OCI-M2 (cell line): ENCODE measurements around the gene RSRC1.
"Not testable (repeated sequence)": the region's sequence is repeated elsewhere in the genome, so short reads cannot be mapped to it uniquely, and the experiment has no call there.

Experiments
- DNase-seq: peaks from one replicate; lab custom pipeline; 2025; ENCODE audit not compliant: unreplicated experiment; lab: John Stamatoyannopoulos, UW

The RSRC1 gene

DNA sequence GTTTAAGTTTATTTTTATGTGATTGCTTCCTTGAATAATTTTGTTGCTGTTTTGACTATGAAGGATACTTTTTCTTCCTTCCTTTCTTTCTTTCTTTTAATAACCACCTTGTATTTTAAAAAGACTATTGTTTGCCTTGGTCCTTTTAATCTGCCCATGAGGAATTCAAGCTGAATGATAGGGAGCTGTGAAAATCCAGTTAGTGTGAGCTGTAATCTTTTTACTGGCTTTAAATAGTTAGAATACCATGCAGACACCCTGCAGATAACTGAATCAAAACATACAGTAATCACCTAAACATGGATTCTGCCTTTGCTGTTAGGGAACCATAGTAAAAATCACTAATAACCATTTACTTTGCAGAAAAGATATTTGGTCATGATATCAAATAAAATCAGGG, 110.7 kb downstream of the RSRC1 start:
- DNase-seq, result no peak

GRCh38 chr3:158221426-158221825, 111.5 kb downstream of the RSRC1 start:
- DNase-seq, result no peak

DNA sequence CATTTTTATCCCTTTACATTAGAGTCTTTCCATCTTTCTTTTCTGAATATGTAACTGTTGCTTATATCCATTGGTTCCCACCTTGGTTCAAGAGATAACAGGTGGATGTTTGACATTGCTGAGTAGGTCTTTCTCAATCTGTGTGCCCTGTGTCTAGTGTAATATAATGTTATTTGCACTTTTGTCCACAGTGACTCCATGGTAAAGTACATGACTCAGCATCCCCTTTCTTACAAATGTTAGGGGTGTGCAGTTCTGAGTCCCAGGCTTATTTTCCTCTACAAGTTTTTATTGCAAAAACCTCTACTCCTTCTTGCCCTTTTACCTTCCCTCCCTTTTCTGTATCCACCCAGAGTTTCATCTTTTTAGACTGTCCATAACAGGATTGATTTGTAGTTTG, 116.5 kb downstream of the RSRC1 start:
- no peak for DNase-seq

DNA sequence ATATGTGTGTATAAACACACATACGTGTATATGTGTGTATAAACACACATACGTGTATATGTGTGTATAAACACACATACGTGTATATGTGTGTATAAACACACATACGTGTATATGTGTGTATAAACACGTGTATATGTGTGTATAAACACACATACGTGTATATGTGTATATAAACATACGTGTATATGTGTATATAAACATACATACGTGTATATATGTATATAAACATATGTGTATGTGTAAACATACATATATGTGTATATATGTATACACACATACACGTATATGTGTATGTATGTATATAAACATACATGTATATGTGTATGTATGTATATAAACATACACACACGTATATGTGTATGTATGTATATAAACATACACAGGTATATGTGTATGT, 119.1 kb downstream of the RSRC1 start:
- not testable (repeated sequence) for DNase-seq

- DNase-seq, result no peak
These were observed 123.9 kb downstream of the RSRC1 start for GRCh38 chr3:158233791-158234190.

DNA sequence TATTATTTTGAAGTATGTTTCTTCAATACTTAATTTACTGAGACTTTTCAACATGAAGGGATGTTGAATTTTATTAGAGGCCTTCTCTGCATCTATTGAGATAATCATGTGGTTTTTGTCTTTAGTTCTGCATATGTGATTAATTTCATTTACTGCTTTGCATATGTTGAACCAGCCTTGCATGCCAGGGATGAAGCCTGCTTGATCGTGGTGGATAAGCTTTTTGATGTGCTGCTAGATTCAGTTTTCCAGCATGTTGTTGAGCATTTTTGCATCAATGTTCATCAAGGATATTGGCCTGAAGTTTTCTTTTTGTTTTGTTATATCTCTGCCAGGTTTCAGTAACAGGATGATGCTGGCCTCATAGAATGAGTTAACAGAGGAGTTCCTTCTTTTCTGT, 134.4 kb downstream of the RSRC1 start:
- DNase-seq, result no peak

- DNase-seq, result no peak
These were observed 137.4 kb downstream of the RSRC1 start for GRCh38 chr3:158247288-158247687.

DNA sequence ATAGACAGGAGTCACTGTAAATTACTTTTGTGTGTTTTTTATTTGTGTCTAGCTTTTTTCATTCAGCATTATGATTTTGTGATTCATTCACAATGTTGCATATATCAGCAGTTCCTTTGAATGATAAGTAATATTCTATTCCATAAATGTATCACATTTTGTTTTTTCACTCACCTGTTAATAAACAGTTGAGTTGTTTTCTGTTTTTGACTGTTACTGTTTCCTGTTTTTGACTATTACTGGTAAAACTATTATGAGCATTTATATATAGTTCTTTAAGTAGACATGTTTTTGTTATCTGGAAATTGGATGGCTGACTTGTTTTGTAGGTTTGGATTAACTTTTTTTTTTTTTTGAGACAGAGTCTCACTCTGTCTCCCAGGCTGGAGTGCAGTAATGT, 138.4 kb downstream of the RSRC1 start:
- DNase-seq, result no peak

- DNase-seq, result no peak
These were observed 139.3 kb downstream of the RSRC1 start for GRCh38 chr3:158249183-158249582.

DNA sequence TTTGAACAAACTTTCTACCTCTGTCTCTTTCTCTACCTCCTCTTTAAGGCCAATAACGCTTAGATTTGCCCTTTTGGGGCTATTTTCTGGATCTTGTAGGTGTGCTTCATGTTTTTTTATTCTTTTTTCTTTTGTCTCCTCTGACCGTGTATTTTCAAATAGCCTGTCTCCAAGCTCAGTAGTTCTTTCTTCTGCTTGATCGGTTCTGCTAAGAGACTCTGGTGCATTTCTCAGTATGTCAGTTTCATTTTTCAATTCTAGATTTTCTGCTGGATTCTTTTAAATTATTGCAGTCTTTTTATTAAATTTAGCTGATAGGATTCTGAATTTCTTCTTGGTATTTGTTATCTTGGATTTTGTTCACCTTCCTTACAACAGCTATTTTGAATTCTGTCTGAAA, 148.7 kb downstream of the RSRC1 start:
- no peak for DNase-seq

- DNase-seq, result no peak
These were observed 150.5 kb downstream of the RSRC1 start for GRCh38 chr3:158260392-158260791.

GRCh38 chr3:158261371-158261991, 151.6 kb downstream of the RSRC1 start:
- DNase-seq, result no peak

DNA sequence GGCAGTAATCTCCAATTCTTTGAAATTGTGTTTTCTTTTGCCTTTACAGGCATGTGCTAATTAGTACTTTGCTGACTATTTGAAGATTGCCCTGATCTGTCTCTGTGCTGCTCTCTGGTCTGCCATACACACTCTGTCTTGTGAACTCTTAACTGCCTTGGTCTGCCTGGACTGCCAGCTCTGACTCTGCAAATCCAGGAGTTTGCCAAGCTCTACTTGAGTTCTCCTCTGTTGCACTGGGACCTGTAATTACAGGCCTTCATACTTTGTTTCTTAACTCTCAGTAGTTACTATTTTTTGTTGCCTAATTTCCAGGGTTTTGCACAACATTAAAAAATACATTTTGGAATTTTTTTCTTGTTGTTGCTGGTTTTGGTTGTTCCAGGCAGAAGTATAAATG, 155.0 kb downstream of the RSRC1 start:
- DNase-seq, result no peak

DNA sequence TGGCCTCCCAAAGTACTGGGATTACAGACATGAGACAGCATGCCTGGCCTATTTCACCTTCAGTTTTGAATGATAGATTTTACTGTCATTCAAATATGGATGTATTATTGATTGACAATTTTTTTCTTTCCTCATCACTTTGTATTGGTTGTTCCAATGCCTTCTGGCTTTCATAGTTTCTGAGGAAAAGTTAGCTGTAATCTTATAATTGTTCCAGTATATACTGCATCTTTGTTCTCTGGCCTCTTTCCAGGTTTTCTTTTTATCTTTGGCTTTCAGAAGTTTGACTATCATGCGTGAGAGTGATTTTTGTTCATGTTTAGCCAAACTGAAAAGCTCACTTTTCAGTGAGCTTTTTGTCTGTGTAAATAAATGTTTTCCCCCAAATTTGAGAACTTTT, 157.1 kb downstream of the RSRC1 start:
- DNase-seq, result no peak

GRCh38 chr3:158269942-158270341, 160.1 kb downstream of the RSRC1 start:
- no peak for DNase-seq

GRCh38 chr3:158272081-158272480, 162.2 kb downstream of the RSRC1 start:
- DNase-seq, result no peak

DNA sequence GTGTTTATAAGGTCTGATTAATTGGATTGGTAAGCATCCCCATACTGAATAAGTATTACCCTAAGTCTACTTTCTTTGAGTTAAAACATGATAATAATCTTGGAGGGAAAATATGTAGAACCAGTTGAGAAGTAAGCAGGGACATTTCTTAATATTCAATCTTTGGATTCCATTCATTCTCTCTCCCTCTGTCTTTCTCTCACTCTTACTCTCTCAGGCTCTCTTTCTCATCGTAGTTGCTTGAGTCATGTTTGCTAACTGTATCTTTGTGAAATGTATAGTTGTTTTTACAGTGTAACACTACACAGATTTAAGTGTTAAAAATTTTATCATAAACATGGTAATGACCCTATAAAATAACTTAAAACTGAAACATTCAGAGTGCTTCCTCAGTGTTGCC, 163.8 kb downstream of the RSRC1 start:
- no peak for DNase-seq

DNA sequence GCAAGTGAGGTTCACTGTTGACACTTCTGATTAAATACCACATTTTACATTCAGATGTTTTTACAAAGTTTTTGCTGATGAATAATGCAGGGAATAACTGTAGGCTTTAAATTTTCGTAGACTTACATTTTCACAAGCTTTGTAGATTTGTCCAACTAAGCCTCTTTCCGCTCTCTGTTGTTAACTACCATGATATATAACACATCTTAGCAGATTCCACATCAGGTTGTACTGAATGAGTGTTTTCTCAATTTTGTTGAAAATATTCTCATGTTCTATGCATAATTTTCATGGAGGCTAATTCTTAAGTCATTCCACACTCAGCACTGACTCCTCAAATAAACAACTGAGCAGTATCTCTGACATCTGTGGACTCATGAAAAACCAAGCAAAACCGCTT, 168.3 kb downstream of the RSRC1 start:
- no peak for DNase-seq

GRCh38 chr3:158279609-158280008, 169.7 kb downstream of the RSRC1 start:
- no peak for DNase-seq

GRCh38 chr3:158295771-158296170, 185.9 kb downstream of the RSRC1 start:
- DNase-seq, result no peak

GRCh38 chr3:158297940-158298339, 188.1 kb downstream of the RSRC1 start:
- no peak for DNase-seq

DNA sequence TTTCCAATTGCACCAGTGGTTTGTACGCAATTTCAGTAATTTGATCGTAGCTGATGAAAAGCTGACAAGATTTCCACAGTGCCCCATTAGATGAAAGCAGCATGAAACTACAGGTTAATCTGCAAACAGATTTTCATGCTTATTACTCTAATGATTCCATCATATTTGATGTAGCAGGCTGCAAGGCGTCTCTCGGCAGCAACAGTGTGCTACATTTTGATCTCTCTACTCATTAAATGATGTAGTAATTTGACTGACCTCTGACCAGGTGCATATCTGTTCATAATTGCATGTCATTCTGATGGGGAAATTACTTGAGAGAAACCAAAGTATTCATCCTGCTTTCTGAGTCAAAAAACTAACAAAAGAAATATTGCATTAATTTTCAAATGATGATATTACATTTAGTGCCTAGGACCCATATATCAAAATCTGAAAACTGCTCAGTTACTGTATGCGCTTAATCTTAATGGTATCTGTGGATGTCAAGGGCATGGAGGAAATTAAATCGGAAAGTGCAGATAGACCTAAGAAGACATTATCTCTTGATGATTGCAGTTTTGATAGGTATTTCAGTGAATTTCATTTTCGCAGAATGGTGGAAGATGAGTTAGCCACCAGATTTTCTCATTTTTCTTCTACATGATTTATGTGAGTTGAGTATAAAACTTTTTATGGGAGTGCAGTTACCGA, 198.5 kb downstream of the RSRC1 start:
- DNase-seq, result no peak

GRCh38 chr3:158312560-158313141, 202.8 kb downstream of the RSRC1 start:
- no peak for DNase-seq
